ENCODE results near the gene ADAMTS12. TPM values are rescaled to one million over a fixed set of nuclear protein-coding genes. Genes with fewer than 3 reads are reported as not detected.

The ADAMTS12 gene
- total and polyA plus RNA-seq, 2 experiments from 2014 or later: 9.1 to 17.1 TPM

GRCh38 chr5:33769196-33769595 is 122.6 kb downstream of the ADAMTS12 start:
- H3F3A ChIP-seq (replicated peaks; ENCODE audit: low read depth): no peaks in the 10 kb centered on the region
- Mint-ChIP-seq H3K27me3 (ENCODE audit: insufficient read depth, low read depth, poor library complexity) (no peaks in the 10 kb centered on the region), H3K27ac (no peak overlapping the region), H3K4me3 (no peak overlapping the region), H3K4me1 (peaks cover 26% of the 10 kb centered on the region), H3K36me3 (ENCODE audit: low read depth) (no peaks in the 10 kb centered on the region), H3K9me3 (no peaks in the 10 kb centered on the region)
- H3K4me2 ChIP-seq: no peak overlapping the region
- H2AFZ ChIP-seq: no peak overlapping the region
- H4K20me1 ChIP-seq (replicated peaks; ENCODE audit: insufficient read depth): no peaks in the 10 kb centered on the region
- no peak overlapping the region for H3K27ac ChIP-seq (ENCODE audit: low read depth)
- H3K4me3 ChIP-seq: no peak overlapping the region
- no peak for TF ChIP-seq EZH2phosphoT487 (IDR thresholded peaks at IDR 0.05; ENCODE audit: unreplicated experiment)
- no peak for TF ChIP-seq ETS1 (IDR thresholded peaks at IDR 0.05)
- TF ChIP-seq ZNF114 (CRISPR knock-in tag; IDR thresholded peaks at IDR 0.05): no peak
- no peak for TF ChIP-seq EZH2 (IDR thresholded peaks at IDR 0.05; ENCODE audit: low read depth, unreplicated experiment)
- no peak for TF ChIP-seq CTCF (conservative IDR thresholded peaks at IDR 0.05; ENCODE audit: low read depth in 2 of 2)
- no peak for TF ChIP-seq ZNF462 (CRISPR knock-in tag; IDR thresholded peaks at IDR 0.05)
- no peak for TF ChIP-seq NANOG (IDR thresholded peaks at IDR 0.05; ENCODE audit: borderline replicate concordance)
- TF ChIP-seq ZNF331 (CRISPR knock-in tag; IDR thresholded peaks at IDR 0.05; ENCODE audit: low read depth): no peak
- TF ChIP-seq CREB1 (CRISPR knock-in tag; IDR thresholded peaks at IDR 0.05; ENCODE audit: low read depth): no peak
- no peak for TF ChIP-seq POLR2AphosphoS5 (IDR thresholded peaks at IDR 0.05; ENCODE audit: low read depth)
- 0 out of 2 replicates have a peak, but pooled peaks cover 2% of the 10 kb centered on the region for H3K9me2 ChIP-seq (ENCODE audit: insufficient read depth)
- ATAC-seq (no peak), DNase-seq (ENCODE audit: low spot score) (no peak)
- peaks cover 25% of the 10 kb centered on the region for H3K4me1 ChIP-seq (ENCODE audit: insufficient read depth)
- H3K27me3 ChIP-seq (ENCODE audit: insufficient read depth): no peaks in the 10 kb centered on the region
- no peaks in the 10 kb centered on the region for H3K36me3 ChIP-seq (ENCODE audit: insufficient read depth)
- H3K79me2 ChIP-seq (replicated peaks; ENCODE audit: insufficient read depth): no peaks in the 10 kb centered on the region

All from GM23338 (cell line).